Suprapubic skin (tissue), 4 donors: ENCODE data around the gene SPINDOC. TPM values are rescaled to one million over a fixed set of nuclear protein-coding genes. Genes with fewer than 3 reads are reported as not detected.

Experiments
- DNase-seq, 2 donors: peaks; one replicate each; pipeline ENCODE4 v3.0.0-alpha.2; 2019; ENCODE audit warnings: low spot score in 2 of 2
- H3K27ac ChIP-seq: fragments of 200-600 bp; sonication (generic); one replicate; pipeline ENCODE4 v1.5.1; 2019
- H3K27me3 ChIP-seq: fragments of 200-600 bp; sonication (generic); one replicate; pipeline ENCODE4 v1.5.1; 2019
- H3K36me3 ChIP-seq: fragments of 200-600 bp; sonication (generic); one replicate; pipeline ENCODE4 v1.5.1; 2019
- H3K4me1 ChIP-seq: fragments of 200-600 bp; sonication (generic); one replicate; pipeline ENCODE4 v1.5.1; 2019
- H3K4me3 ChIP-seq: fragments of 200-600 bp; sonication (generic); one replicate; pipeline ENCODE4 v1.5.1; 2019; ENCODE audit warnings: mild to moderate bottlenecking
- H3K9me3 ChIP-seq: fragments of 200-600 bp; sonication (generic); one replicate; pipeline ENCODE4 v1.5.1; 2019
- EP300 ChIP-seq: sonication (generic); formaldehyde crosslinking; IDR thresholded peaks from one replicate; pipeline ENCODE4 v1.6.1; 2017; ENCODE audit warnings: antibody characterized with exemption
- POLR2A ChIP-seq, 2 donors: fragments of 450-650 bp; IDR thresholded peaks; one replicate each; pipeline ENCODE4 v1.6.1; 2017; ENCODE audit warnings: antibody characterized with exemption in 2 of 2, mild to moderate bottlenecking in 2 of 2, moderate library complexity in 2 of 2
- POLR2AphosphoS5 ChIP-seq, 3 donors: sonication (generic); formaldehyde crosslinking; IDR thresholded peaks; one replicate each; pipeline ENCODE4 v1.6.1; 2017; ENCODE audit warnings: antibody characterized with exemption in 3 of 3
- WGBS: methylation state at CpG from one replicate; pipeline ENCODE4 v1.1.5; 2018; 5-methylcytosine and 5-hydroxymethylcytosine counted together
- total RNA-seq, 4 donors: library from RNA; depleted of rRNA; stranded (reverse); fragments of >200 nt; gene quantifications; one replicate each; pipeline ENCODE4 v1.1.0, GENCODE V29; 2016
- TF ChIP-seq, protein P1 (sequence below), 2 donors: fragments of 200-600 bp in 1 of 2; fragments of 450-650 bp in 1 of 2; sonication (generic) in 1 of 2; IDR thresholded peaks; one replicate each; pipeline ENCODE4 v1.5.1; 2016 to 2019; ENCODE audit warnings: antibody characterized with exemption in 2 of 2, mild to moderate bottlenecking in 1 of 2, moderate library complexity in 1 of 2

Gene SPINDOC
- total RNA-seq, 4 donors from 2014 or later = 3.9 to 9.4 (median 6.3) TPM

DNA sequence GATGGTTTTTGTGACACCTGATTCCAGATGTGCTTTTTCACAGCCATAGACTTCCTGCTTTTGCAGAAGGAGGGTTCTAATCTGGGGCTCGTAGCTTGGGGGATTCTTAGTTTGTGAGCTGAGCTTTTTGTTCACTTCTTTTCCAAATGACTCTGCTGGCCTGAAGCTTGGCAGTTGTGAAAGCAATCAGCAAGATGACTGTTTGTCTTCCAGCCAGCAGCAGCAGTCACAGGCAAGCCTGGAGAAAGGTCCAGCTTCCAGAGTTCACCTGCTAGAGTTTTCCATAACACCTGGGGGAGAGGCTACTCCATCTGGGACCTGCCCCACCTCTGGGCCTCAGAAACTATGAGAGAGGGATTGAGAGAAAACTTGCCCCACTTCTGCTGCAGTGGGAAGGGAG, 29.8 kb downstream of the SPINDOC start:
- H3K4me1 ChIP-seq = peaks cover 88% of the 10 kb centered on the region
- DNase-seq = no peak

DNA sequence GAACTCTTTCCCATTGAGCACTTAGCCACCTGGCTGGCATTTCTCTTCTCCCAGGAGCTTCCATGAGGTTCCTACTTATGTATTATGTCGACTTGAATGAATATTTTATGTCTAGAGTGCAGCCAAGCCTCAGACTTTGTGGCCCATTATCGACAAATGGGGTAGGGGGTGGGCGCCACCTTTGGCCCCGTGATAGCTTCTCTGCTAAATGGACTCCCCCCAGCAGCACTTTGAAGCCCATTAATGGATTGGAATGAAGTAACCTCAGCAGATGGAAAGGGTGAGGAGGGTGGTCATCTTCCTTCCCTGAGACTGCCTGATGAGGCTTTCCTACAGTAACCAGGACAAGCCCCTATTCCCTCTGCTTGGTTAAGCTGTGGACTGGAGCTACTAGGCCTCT, 31.6 kb downstream of the SPINDOC start:
- H3K27ac ChIP-seq = peak overlapping the region; percentile 88
- H3K36me3 ChIP-seq = peaks cover 6% of the 10 kb centered on the region
- DNase-seq = no peak
- 81% methylated on average over 4 of the region's 4 CpGs for WGBS
- H3K4me3 ChIP-seq = no peak overlapping the region
- no peaks in the 10 kb centered on the region for H3K27me3 ChIP-seq
- H3K4me1 ChIP-seq = peaks cover 85% of the 10 kb centered on the region
- no peaks in the 10 kb centered on the region for H3K9me3 ChIP-seq
- TF ChIP-seq EP300 = no peak
- no peak for TF ChIP-seq POLR2AphosphoS5 (IDR thresholded peaks at IDR 0.05)
- TF ChIP-seq, protein P1, sequence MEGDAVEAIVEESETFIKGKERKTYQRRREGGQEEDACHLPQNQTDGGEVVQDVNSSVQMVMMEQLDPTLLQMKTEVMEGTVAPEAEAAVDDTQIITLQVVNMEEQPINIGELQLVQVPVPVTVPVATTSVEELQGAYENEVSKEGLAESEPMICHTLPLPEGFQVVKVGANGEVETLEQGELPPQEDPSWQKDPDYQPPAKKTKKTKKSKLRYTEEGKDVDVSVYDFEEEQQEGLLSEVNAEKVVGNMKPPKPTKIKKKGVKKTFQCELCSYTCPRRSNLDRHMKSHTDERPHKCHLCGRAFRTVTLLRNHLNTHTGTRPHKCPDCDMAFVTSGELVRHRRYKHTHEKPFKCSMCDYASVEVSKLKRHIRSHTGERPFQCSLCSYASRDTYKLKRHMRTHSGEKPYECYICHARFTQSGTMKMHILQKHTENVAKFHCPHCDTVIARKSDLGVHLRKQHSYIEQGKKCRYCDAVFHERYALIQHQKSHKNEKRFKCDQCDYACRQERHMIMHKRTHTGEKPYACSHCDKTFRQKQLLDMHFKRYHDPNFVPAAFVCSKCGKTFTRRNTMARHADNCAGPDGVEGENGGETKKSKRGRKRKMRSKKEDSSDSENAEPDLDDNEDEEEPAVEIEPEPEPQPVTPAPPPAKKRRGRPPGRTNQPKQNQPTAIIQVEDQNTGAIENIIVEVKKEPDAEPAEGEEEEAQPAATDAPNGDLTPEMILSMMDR (IDR thresholded peaks at IDR 0.05) = no peak
- TF ChIP-seq POLR2A (IDR thresholded peaks at IDR 0.05) = no peak

More for the DNA sequence above, 29.8 kb downstream of the SPINDOC start:
- no peaks in the 10 kb centered on the region for H3K9me3 ChIP-seq
- peak overlapping the region; percentile 62 for H3K27ac ChIP-seq
- no peak for TF ChIP-seq POLR2A (IDR thresholded peaks at IDR 0.05)
- TF ChIP-seq EP300 = no peak
- TF ChIP-seq, protein P1 (IDR thresholded peaks at IDR 0.05) = no peak
- TF ChIP-seq POLR2AphosphoS5 (IDR thresholded peaks at IDR 0.05) = no peak
- no peaks in the 10 kb centered on the region for H3K27me3 ChIP-seq
- 38% methylated on average over 1 of the region's 1 CpG for WGBS
- H3K4me3 ChIP-seq = no peak overlapping the region
- H3K36me3 ChIP-seq = peaks cover 6% of the 10 kb centered on the region

DNA sequence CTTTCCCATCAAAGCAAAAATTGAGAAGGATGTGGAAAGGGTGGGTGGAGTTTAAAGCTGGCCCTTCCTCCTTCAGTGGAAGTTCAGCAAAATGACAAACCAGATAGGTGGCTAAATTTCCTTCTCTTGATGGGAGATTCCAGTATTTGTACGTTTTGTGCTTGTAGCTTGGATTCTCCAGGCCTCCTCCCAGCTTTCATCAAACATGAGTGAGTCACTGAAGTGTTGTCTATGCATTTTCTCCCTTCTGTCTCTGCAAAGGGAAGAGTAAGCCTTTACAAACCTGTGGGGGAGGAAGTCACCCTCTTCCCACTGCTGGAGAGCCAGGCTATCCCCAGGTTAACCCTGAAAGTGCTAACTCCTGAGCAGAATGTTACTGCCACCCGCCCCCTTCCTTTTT, 32.0 kb downstream of the SPINDOC start:
- TF ChIP-seq POLR2AphosphoS5 (IDR thresholded peaks at IDR 0.05) (no peak), POLR2A (IDR thresholded peaks at IDR 0.05) (no peak), EP300 (no peak)
- TF ChIP-seq, protein P1 (IDR thresholded peaks at IDR 0.05) = no peak
- Histone ChIP-seq H3K36me3 (peaks cover 6% of the 10 kb centered on the region), H3K27me3 (no peaks in the 10 kb centered on the region), H3K4me1 (peaks cover 81% of the 10 kb centered on the region), H3K4me3 (no peak overlapping the region), H3K9me3 (no peaks in the 10 kb centered on the region), H3K27ac (peak overlapping the region; percentile 88)
- no peak for DNase-seq
- WGBS = 47% methylated on average over 2 of the region's 2 CpGs

DNA sequence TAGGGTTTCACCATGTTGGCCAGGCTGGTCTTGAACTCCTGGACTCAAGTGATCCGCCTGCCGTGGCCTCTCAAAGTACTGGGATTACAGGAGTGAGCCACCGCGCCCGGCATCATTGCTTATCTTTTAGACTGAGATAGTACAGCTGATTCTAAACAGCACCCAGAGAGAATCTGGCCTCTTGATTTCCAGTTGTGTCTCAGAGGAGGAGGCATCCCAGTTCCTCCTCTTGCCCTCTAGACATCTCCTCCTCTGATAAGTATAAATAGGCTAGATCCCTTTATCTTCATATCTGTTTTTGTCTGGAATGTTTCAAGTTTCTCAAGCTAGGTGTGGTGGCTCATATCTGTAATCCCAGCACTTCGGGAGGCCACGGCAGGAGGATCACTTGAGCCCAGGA, 32.7 kb downstream of the SPINDOC start:
- peaks cover 6% of the 10 kb centered on the region for H3K36me3 ChIP-seq
- 56% methylated on average over 7 of the region's 7 CpGs for WGBS
- TF ChIP-seq POLR2AphosphoS5 (IDR thresholded peaks at IDR 0.05) (no peak), POLR2A (IDR thresholded peaks at IDR 0.05) (no peak), EP300 (no peak)
- TF ChIP-seq, protein P1 (IDR thresholded peaks at IDR 0.05) = no peak
- H3K27me3 ChIP-seq = no peaks in the 10 kb centered on the region
- DNase-seq = no peak
- H3K9me3 ChIP-seq = no peaks in the 10 kb centered on the region
- H3K27ac ChIP-seq = peak overlapping the region; percentile 88
- no peak overlapping the region for H3K4me3 ChIP-seq
- H3K4me1 ChIP-seq = peaks cover 76% of the 10 kb centered on the region

DNA sequence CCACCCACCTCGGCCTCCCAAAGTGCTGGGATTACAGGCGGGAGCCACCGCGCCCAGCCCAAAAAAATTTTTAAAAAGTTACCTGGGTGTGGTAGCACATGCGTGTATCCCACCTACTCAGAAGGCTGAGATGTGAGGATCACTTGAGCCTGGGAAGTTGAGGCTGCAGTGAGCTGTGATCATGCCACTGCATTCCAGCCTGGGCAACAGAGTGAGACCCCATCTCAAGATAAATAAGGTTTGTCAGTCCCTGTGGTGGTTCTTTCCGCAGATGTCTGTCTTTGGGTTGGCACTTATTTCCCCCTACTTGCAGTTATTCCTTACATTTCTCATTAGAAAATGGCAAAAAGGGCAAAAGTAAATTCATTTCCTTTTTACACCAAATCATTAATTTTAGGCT, 33.6 kb downstream of the SPINDOC start:
- Histone ChIP-seq H3K4me1 (peaks cover 75% of the 10 kb centered on the region), H3K4me3 (no peak overlapping the region), H3K27ac (peak overlapping the region; percentile 88), H3K27me3 (no peaks in the 10 kb centered on the region), H3K36me3 (peaks cover 8% of the 10 kb centered on the region), H3K9me3 (no peaks in the 10 kb centered on the region)
- no peak for TF ChIP-seq EP300
- TF ChIP-seq, protein P1 (IDR thresholded peaks at IDR 0.05) = no peak
- no peak for TF ChIP-seq POLR2AphosphoS5 (IDR thresholded peaks at IDR 0.05)
- TF ChIP-seq POLR2A (IDR thresholded peaks at IDR 0.05) = no peak
- WGBS = 89% methylated on average over 6 of the region's 6 CpGs
- no peak for DNase-seq
